NB4 (cell line): ENCODE data around the gene PPA2.
"Not testable (repeated sequence)": the region's sequence is repeated elsewhere in the genome, so short reads cannot be mapped to it uniquely, and the experiment has no call there.

Source experiments
- DNase-seq: peaks from one replicate; pipeline ENCODE4 v3.0.0; 2010; ENCODE audit warnings: low read depth
- H3K4me3 ChIP-seq: one replicate; pipeline ENCODE4 v1.5.1; 2011; ENCODE audit warnings: mild to moderate bottlenecking, low read depth, low read length, moderate library complexity
- CTCF ChIP-seq: IDR thresholded peaks from one replicate; pipeline ENCODE4 v1.5.1; 2012; ENCODE audit warnings: low read depth, low read length
- MAX ChIP-seq: IDR thresholded peaks from 2 replicates; pipeline ENCODE4 v1.6.1; 2011; ENCODE audit warnings: low read depth, low read length
- MYC ChIP-seq: IDR thresholded peaks from 2 replicates; pipeline ENCODE4 v1.6.1; 2011; ENCODE audit warnings: low read depth, low read length
- POLR2A ChIP-seq: IDR thresholded peaks from 2 replicates; pipeline ENCODE4 v1.6.1; 2011; ENCODE audit warnings: mild to moderate bottlenecking; ENCODE audit not compliant: insufficient read length; ENCODE audit errors: extremely low read depth

PPA2 gene

GRCh38 chr4:105472871-105473323 lies 965 bp downstream of the PPA2 start:
- DNase-seq: no peak
- peak overlapping the region; percentile 77 for H3K4me3 ChIP-seq
- TF ChIP-seq MYC: no peak
- no peak for TF ChIP-seq CTCF
- no peak for TF ChIP-seq POLR2A
- TF ChIP-seq MAX: no peak

- peak overlapping the region; percentile 77 for H3K4me3 ChIP-seq
- no peak for TF ChIP-seq POLR2A
- peak; percentile 46 for TF ChIP-seq CTCF
- DNase-seq: peak; percentile 85
Observed at GRCh38 chr4:105471566-105472176, 2.2 kb downstream of the PPA2 start.

- H3K4me3 ChIP-seq: peak overlapping the region; percentile 77
- no peak for TF ChIP-seq MYC
- TF ChIP-seq MAX: no peak
- no peak for TF ChIP-seq POLR2A
- no peak for TF ChIP-seq CTCF
- DNase-seq: no peak
Observed at GRCh38 chr4:105470766-105471165, 3.1 kb downstream of the PPA2 start.

- peak overlapping the region; percentile 12 for H3K4me3 ChIP-seq
- DNase-seq: no peak
- TF ChIP-seq CTCF (no peak), MAX (no peak), MYC (no peak), POLR2A (no peak)
Observed at GRCh38 chr4:105469736-105470135, 4.1 kb downstream of the PPA2 start.

- TF ChIP-seq CTCF: no peak
- no peak for TF ChIP-seq MYC
- TF ChIP-seq MAX: no peak
- TF ChIP-seq POLR2A: no peak
- no peak for DNase-seq
- H3K4me3 ChIP-seq: no peak overlapping the region
Observed at GRCh38 chr4:105466580-105466979, 7.3 kb downstream of the PPA2 start.

- not testable (repeated sequence) for H3K4me3 ChIP-seq, DNase-seq
Observed at GRCh38 chr4:105464563-105464962, 9.3 kb downstream of the PPA2 start.
